Neural cell (in vitro differentiated cells): ENCODE measurements around the gene FXYD2. TPM values are rescaled to one million over a fixed set of nuclear protein-coding genes. Genes with fewer than 3 reads are reported as not detected.

Experiments used
- H2AFZ ChIP-seq: fragments of 200-600, 300-800 bp; sonication (generic), shearing (Covaris generic); 2 replicates; pipeline ENCODE4 v1.6.0; 2014; ENCODE audit warnings: low read depth, mild to moderate bottlenecking, antibody characterized with exemption, low read length, moderate library complexity
- H3F3A ChIP-seq: fragments of 200-600 bp; shearing (Covaris generic); 2 replicates; pipeline ENCODE4 v1.6.1; 2016; ENCODE audit warnings: mild to moderate bottlenecking, moderate library complexity, mixed read lengths, antibody characterized with exemption, low read length; ENCODE audit not compliant: insufficient read depth, poor library complexity, severe bottlenecking
- H3K27ac ChIP-seq: fragments of 200-600, 300-800 bp; sonication (generic), shearing (Covaris generic); 2 replicates; pipeline ENCODE4 v1.5.1; 2014; ENCODE audit warnings: mild to moderate bottlenecking, low read length, moderate library complexity
- H3K27me3 ChIP-seq: fragments of 300-800, 200-600 bp; sonication (generic), shearing (Covaris generic); 2 replicates; pipeline ENCODE4 v1.6.0; 2014; ENCODE audit warnings: mild to moderate bottlenecking, low read depth, low read length, moderate library complexity; ENCODE audit not compliant: insufficient read depth
- H3K36me3 ChIP-seq: fragments of 300-800, 200-600 bp; sonication (generic), shearing (Covaris generic); 2 replicates; pipeline ENCODE4 v1.5.1; 2014; ENCODE audit warnings: mild to moderate bottlenecking, antibody characterized with exemption, low read length, moderate library complexity; ENCODE audit not compliant: insufficient read depth
- H3K4me2 ChIP-seq: fragments of 300-800, 200-600 bp; sonication (generic), shearing (Covaris generic); 2 replicates; pipeline ENCODE4 v1.6.0; 2014; ENCODE audit warnings: mild to moderate bottlenecking, low read length
- H3K4me3 ChIP-seq: fragments of 300-800, 200-600 bp; sonication (generic), shearing (Covaris generic); 2 replicates; pipeline ENCODE4 v1.5.1; 2014; ENCODE audit warnings: mild to moderate bottlenecking, low read length, moderate library complexity
- H3K79me2 ChIP-seq: fragments of 200-600 bp; shearing (Covaris generic); replicated peaks from 2 replicates; pipeline ENCODE4 v1.6.0; 2014; ENCODE audit warnings: mild to moderate bottlenecking, low read length, moderate library complexity; ENCODE audit not compliant: insufficient read depth
- H3K9ac ChIP-seq: fragments of 300-800, 200-600 bp; sonication (generic), shearing (Covaris generic); 2 replicates; pipeline ENCODE4 v1.6.1; 2016; ENCODE audit warnings: mild to moderate bottlenecking, low read length, mixed read lengths
- H3K9me2 ChIP-seq: fragments of 200-600 bp; shearing (Covaris generic); 2 replicates; pipeline ENCODE4 v1.6.1; 2016; ENCODE audit warnings: mild to moderate bottlenecking, low read length, mixed read lengths; ENCODE audit not compliant: insufficient read depth
- H3K9me3 ChIP-seq: fragments of 200-600, 300-800 bp; sonication (generic), shearing (Covaris generic); 2 replicates; pipeline ENCODE4 v1.6.1; 2016; ENCODE audit warnings: mild to moderate bottlenecking, mixed run types, low read length, moderate library complexity, mixed read lengths
- H4K20me1 ChIP-seq: fragments of 200-600 bp; shearing (Covaris generic); 2 replicates; pipeline ENCODE4 v1.6.1; 2016; ENCODE audit warnings: mild to moderate bottlenecking, mixed run types; ENCODE audit not compliant: insufficient read depth
- CTCF ChIP-seq: fragments of 450-650 bp; IDR thresholded peaks from 2 replicates; pipeline ENCODE4 v1.5.1; 2014; ENCODE audit warnings: antibody characterized with exemption, mild to moderate bottlenecking, moderate library complexity; ENCODE audit not compliant: poor library complexity, severe bottlenecking
- EP300 ChIP-seq: fragments of 450-650 bp; conservative IDR thresholded peaks from 2 replicates; pipeline ENCODE4 v1.6.1; 2014; ENCODE audit warnings: antibody characterized with exemption, mild to moderate bottlenecking, moderate library complexity; ENCODE audit not compliant: poor library complexity, severe bottlenecking
- EZH2 ChIP-seq: fragments of 200-600, 300-800 bp; shearing (Covaris generic), sonication (generic); IDR thresholded peaks from 2 replicates; pipeline ENCODE4 v1.6.1; 2014; ENCODE audit warnings: antibody characterized with exemption, low read length, borderline replicate concordance, mild to moderate bottlenecking; ENCODE audit not compliant: insufficient read depth, poor library complexity, severe bottlenecking
- MXI1 ChIP-seq: fragments of 450-650 bp; conservative IDR thresholded peaks from 2 replicates; pipeline ENCODE4 v1.6.1; 2014; ENCODE audit warnings: antibody characterized with exemption, mild to moderate bottlenecking; ENCODE audit not compliant: poor library complexity, severe bottlenecking
- POLR2AphosphoS5 ChIP-seq: IDR thresholded peaks from 2 replicates; pipeline ENCODE4 v1.6.1; 2012
- RAD21 ChIP-seq: fragments of 450-650 bp; conservative IDR thresholded peaks from 2 replicates; pipeline ENCODE4 v1.6.1; 2014; ENCODE audit warnings: antibody characterized with exemption, mild to moderate bottlenecking, moderate library complexity
- REST ChIP-seq: IDR thresholded peaks from 2 replicates; pipeline ENCODE4 v1.6.1; 2012; ENCODE audit warnings: borderline replicate concordance
- SMC3 ChIP-seq: fragments of 450-650 bp; conservative IDR thresholded peaks from 2 replicates; pipeline ENCODE4 v1.6.1; 2014; ENCODE audit warnings: antibody characterized with exemption, mild to moderate bottlenecking, moderate library complexity; ENCODE audit not compliant: poor library complexity
- TAF1 ChIP-seq: IDR thresholded peaks from 2 replicates; pipeline ENCODE4 v1.6.1; 2012; ENCODE audit warnings: low read depth
- polyA plus RNA-seq: library from polyadenylated mRNA; depleted of rRNA; stranded (reverse); fragments of >200 nt; gene quantifications from 2 replicates; pipeline ENCODE4 v1.2.3, GENCODE V29; 2014

Gene FXYD2
- polyA plus RNA-seq, 1 donor from 2014 or later: 4.8 TPM

GRCh38 chr11:117870103-117870952 lies 45.8 kb upstream of the FXYD2 start:
- Histone ChIP-seq H3K9me2 (no peaks in the 10 kb centered on the region), H3K79me2 (peaks cover 99% of the 10 kb centered on the region), H3K36me3 (no peaks in the 10 kb centered on the region), H3K27ac (no peak overlapping the region), H4K20me1 (peaks cover 18% of the 10 kb centered on the region), H3K4me2 (no peak overlapping the region), H3K27me3 (no peaks in the 10 kb centered on the region), H3K4me3 (peak overlapping the region; percentile 43), H3F3A (no peaks in the 10 kb centered on the region), H3K9ac (peak overlapping the region; percentile 20), H3K9me3 (no peaks in the 10 kb centered on the region), H2AFZ (no peak overlapping the region)
- TF ChIP-seq REST: no peak
- TF ChIP-seq TAF1: no peak
- no peak for TF ChIP-seq EP300
- TF ChIP-seq CTCF: no peak
- no peak for TF ChIP-seq EZH2
- TF ChIP-seq RAD21: no peak
- no peak for TF ChIP-seq POLR2AphosphoS5
- no peak for TF ChIP-seq SMC3
- no peak for TF ChIP-seq MXI1

GRCh38 chr11:117869604-117870003 lies 45.1 kb upstream of the FXYD2 start:
- H3K36me3 ChIP-seq: no peaks in the 10 kb centered on the region
- H4K20me1 ChIP-seq: peaks cover 18% of the 10 kb centered on the region
- H3F3A ChIP-seq: no peaks in the 10 kb centered on the region
- H3K9me3 ChIP-seq: no peaks in the 10 kb centered on the region
- no peak overlapping the region for H2AFZ ChIP-seq
- TF ChIP-seq MXI1: no peak
- no peak for TF ChIP-seq TAF1
- no peak for TF ChIP-seq POLR2AphosphoS5
- no peak for TF ChIP-seq SMC3
- no peak for TF ChIP-seq CTCF
- TF ChIP-seq EP300: no peak
- TF ChIP-seq RAD21: no peak
- no peak for TF ChIP-seq REST
- no peak for TF ChIP-seq EZH2
- no peaks in the 10 kb centered on the region for H3K27me3 ChIP-seq
- H3K9ac ChIP-seq: no peak overlapping the region
- H3K79me2 ChIP-seq: peaks cover 100% of the 10 kb centered on the region
- H3K9me2 ChIP-seq: no peaks in the 10 kb centered on the region
- H3K4me3 ChIP-seq: peak overlapping the region; percentile 43
- H3K4me2 ChIP-seq: no peak overlapping the region
- H3K27ac ChIP-seq: no peak overlapping the region
